Right cardiac atrium (tissue), 5 donors: ENCODE data around the gene PADI6. TPM values are rescaled to one million over a fixed set of nuclear protein-coding genes. Genes with fewer than 3 reads are reported as not detected.
"Not testable (repeated sequence)": the region's sequence is repeated elsewhere in the genome, so short reads cannot be mapped to it uniquely, and the experiment has no call there.

ENCODE experiments used
- ATAC-seq, 2 donors: fragments of 200-7000 bp; cut with Tn5 transposase; one replicate each; pipeline versions ENCODE4 v1.8.0 to v1.9.1; 2020; ENCODE audit warnings: moderate library complexity in 2 of 2, mild to moderate bottlenecking in 1 of 2
- DNase-seq, 3 donors: peaks; one replicate each; pipeline ENCODE4 v3.0.0-alpha.2; 2020
- H3K27ac ChIP-seq: one replicate; pipeline ENCODE4 v1.5.1; 2013; ENCODE audit warnings: mild to moderate bottlenecking, low read length, control low read depth, moderate library complexity
- H3K27me3 ChIP-seq: one replicate; pipeline ENCODE4 v1.6.1; 2013; ENCODE audit not compliant: control insufficient read depth, insufficient read depth
- H3K4me1 ChIP-seq: one replicate; pipeline ENCODE4 v1.6.1; 2013; ENCODE audit warnings: low read length; ENCODE audit not compliant: control insufficient read depth, insufficient read depth
- H3K4me3 ChIP-seq: one replicate; pipeline ENCODE4 v1.5.1; 2013; ENCODE audit warnings: low read length, control low read depth
- H3K9me3 ChIP-seq: one replicate; pipeline ENCODE4 v1.6.1; 2013; ENCODE audit warnings: low read length; ENCODE audit not compliant: control insufficient read depth
- WGBS: extraction: QIAGEN DNeasy Blood & Tissue Kit; methylation state at CpG from one replicate; pipeline ENCODE4 v1.1.7; 2013; 5-methylcytosine and 5-hydroxymethylcytosine counted together
- intact Hi-C, 4 donors: fragments of 100-400 bp; cut with DNase I; formaldehyde crosslinking; loops; one replicate each; pipeline versions ENCODE4 v1.11.0 to v1.14.0; 2022 to 2023
- polyA plus RNA-seq: library from polyadenylated mRNA; stranded (reverse); fragments of 200-250 nt; gene quantifications from one replicate; pipeline ENCODE4 v1.2.3, GENCODE V29; 2013
- total RNA-seq, 4 donors: library from RNA; stranded (reverse); fragmentation: NEBNext Ultra II Directional; extraction: Animal tissue kit (Norgen Biotek cat#: 25700); gene quantifications; one replicate each; pipeline ENCODE4 v1.2.1, GENCODE V29; 2021
- donor health status: healthy with polysubstance abuse.
- donor health status: DM: no; HTN: yes; CAD: no.
- donor health status: DM: no; HTN: no; CAD: no.
- donor health status: DM: no; HTN: yes; CAD: no; lungs with severe emphysema.
- donor health status: DM: yes; HTN: yes; CAD: no.

Gene PADI6
- total and polyA plus RNA-seq, 5 donors: not detected

DNA sequence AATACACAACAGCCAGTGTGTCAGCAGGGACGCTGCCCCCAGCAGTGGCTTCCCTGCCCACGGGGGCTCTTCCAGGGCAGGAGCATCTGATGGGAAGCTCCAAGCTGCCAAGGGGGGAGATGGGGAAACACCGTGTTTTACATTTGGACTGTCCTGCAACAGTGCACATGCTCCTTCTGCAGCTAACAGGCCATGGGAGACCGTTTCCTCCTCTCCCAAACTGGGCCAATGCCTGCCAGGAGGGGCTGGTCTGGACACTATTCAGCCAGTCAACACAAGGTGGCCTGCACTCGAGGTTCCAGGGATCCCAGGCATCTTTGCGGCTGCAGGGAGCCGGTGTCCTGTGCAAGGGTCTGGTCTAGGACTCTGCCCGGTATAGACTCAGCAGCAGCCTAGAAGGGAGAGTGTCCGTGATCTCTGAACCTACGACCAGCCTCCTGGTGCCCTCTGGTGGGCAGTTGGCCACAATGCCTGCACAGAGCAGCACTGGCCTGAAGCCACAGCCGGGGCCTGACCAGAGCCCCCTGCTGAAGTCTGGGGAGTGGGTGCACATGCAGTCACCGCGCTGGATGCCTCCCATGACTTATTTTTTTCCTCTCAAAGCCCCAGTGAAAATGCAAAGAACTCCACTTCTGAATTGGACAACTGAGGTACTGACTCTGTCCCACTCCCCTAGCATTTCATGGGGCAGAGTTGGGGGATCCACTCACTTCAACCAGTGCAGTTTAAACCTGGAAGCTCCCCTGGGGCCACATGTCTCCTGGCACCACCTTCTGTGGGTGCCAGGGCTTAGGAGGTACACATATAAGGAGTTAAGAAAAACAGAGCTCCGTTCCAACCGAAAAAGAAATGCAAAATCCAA lies 34.1 kb downstream of the PADI6 start:
- no peaks in the 10 kb centered on the region for H3K27me3 ChIP-seq
- H3K4me3 ChIP-seq: no peak overlapping the region
- H3K27ac ChIP-seq: no peak overlapping the region
- ATAC-seq (peak; percentile 79 to 83), DNase-seq (peak; percentile 54 to 84 (median 73))
- whole genome bisulfite sequencing: 47% methylated on average over 15 of the region's 15 CpGs
- no peaks in the 10 kb centered on the region for H3K9me3 ChIP-seq
- intact Hi-C loops: loop anchor here in 3 of 4 donors (5.0 to 10.0 kb wide), 3 partner anchors 271 to 281 kb away; no protein-coding TSS in a partner anchor
- no peaks in the 10 kb centered on the region for H3K4me1 ChIP-seq

DNA sequence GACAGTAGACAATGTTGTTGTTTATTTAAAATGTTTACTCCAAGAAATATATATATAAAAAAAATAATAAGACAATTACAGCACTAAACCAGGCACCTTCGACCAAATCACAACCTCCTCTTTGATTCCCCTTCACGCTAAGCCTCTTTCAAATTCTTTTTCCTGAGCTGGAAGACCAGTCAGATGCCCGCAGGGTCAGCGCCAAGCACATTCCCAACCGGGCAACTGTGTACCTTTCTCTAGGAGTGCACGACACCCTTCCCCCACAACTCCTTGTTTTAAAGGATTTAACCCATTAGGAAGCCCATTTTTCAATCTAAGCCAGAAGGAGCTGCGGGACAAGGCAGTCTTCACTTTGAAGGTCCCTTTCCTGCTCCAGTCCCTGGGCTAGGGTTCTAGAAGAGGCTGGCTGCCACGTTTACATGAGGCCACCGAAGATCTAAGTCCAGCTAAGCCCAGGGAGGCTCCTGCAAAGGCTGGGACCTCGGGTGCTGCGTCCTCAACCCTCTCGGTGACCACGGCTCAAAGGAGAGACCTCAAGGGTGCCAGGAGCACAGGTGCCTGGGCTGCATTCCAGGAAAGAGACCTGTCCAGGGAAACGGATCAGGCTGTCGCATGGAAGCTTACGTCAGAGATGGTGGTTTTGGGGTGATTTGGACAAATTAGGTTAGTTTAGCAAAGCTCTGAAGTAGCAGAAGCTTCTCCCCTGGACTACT lies 34.9 kb downstream of the PADI6 start:
- H3K27me3 ChIP-seq, H3K27ac ChIP-seq, H3K9me3 ChIP-seq, H3K4me3 ChIP-seq, ATAC-seq, H3K4me1 ChIP-seq, DNase-seq: not testable (repeated sequence)
- WGBS: 82% methylated on average over 16 of the region's 16 CpGs
- intact Hi-C loops: loop anchor here in 3 of 4 donors (5.0 to 10.0 kb wide), 3 partner anchors 272 to 282 kb away; no protein-coding TSS in a partner anchor

DNA sequence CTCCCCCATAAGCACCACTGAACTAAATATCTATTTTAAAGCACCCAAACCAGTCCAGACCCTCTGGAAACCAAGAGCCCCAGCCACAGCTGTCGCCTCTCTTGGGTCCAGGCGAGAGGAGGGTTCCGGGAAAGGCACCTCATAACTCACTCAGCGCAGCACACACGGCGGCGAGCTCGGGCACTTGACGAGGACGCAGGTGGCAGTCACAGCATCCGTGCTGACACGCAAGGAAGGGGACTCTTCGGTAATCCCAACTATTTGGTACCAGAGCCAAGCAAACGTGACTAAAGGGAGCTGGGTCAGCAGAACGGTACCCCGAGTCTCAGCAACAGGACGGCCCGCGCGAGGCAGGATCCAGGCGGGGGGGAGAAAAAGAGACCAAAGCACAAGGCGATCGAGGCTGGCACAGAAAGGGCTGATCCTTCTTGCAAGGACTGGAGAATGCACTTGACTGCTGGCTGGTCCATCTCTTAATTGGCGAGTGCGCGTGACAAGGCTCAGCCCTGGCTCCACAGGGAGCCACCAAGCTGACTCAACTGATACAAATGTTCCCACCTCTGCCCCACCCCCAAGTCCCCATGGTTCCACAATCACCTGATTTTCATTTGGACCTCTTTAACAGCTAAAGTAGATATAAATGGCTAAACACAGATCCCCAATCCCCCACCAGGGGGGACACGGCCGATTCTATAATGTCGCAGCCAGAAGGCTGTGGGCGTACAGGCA lies 36.0 kb downstream of the PADI6 start:
- intact Hi-C loops: loop anchor here in 3 of 4 donors (5.0 to 10.0 kb wide), 3 partner anchors 273 to 283 kb away; no protein-coding TSS in a partner anchor
- not testable (repeated sequence) for H3K9me3 ChIP-seq, H3K4me3 ChIP-seq, DNase-seq, H3K4me1 ChIP-seq, H3K27ac ChIP-seq, H3K27me3 ChIP-seq, ATAC-seq
- 93% methylated on average over 30 of the region's 30 CpGs for WGBS

DNA sequence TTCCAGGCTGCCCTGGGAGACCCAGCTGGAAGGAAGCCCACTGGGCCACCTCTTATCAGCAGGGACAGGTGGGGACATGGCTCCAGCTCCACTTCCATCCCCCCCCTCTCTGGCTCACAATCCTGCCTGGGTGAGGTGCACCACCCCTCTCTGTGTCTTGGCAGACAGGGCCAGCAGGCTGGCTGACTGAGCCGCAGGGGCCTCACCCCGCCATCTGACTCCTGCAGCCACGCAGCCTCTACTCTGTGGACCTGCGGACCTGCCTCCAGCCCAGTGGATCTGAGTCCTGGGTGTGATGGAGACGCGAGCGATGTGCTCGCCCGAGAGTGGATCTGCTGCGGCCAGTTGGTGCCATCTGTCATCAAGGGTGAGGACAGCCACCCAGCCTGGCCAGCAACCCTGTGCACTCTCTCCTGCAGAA lies 37.4 kb downstream of the PADI6 start:
- no peak overlapping the region for H3K27ac ChIP-seq
- intact Hi-C loops: loop anchor here in 3 of 4 donors (5.0 to 10.0 kb wide), 3 partner anchors 275 to 285 kb away; no protein-coding TSS in a partner anchor
- WGBS: 77% methylated on average over 10 of the region's 10 CpGs
- H3K4me3 ChIP-seq: no peak overlapping the region
- H3K27me3 ChIP-seq: no peaks in the 10 kb centered on the region
- H3K4me1 ChIP-seq: no peaks in the 10 kb centered on the region
- no peaks in the 10 kb centered on the region for H3K9me3 ChIP-seq
- DNase-seq (peak in 1 of 3 donors; percentile 55), ATAC-seq (peak; percentile 20 to 25)

DNA sequence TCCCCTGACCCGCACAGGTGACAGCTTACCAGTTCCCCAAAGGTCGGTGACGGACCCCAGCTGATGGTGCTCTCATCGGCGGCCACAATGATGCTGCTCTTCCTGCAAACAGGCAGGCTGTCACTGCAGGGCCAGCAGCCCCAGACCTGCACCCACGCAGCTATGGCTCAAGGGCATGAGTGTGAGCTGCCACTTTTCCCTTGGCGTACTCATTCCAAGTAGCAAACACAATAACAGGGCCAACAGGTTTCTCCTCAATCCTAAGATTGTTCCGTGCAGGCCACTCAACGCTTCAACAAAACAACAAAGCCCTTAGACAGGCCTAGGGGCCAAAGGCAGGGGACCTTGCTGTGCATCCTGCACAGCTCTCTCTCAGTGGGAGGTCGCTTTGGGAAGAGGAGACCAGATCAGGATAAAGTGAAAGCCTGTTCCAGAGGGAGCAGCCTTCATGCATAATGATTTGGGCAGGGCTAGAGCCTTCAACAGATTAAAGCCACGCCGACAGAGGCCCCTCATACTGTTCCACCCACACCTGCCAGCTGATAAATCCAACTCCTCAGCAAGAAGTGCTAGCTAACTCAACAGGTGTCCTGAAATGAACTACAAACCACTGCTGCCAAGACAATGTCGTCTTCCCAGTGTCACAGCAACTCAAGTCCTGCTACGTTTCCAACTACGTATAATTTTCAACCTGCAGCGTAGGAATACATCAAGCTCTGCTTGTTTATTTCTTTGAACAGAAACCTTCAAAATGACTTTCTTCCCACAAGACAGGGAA lies 40.3 kb downstream of the PADI6 start:
- Histone ChIP-seq H3K27ac (no peak overlapping the region), H3K27me3 (no peaks in the 10 kb centered on the region), H3K4me3 (no peak overlapping the region), H3K4me1 (no peaks in the 10 kb centered on the region), H3K9me3 (no peaks in the 10 kb centered on the region)
- peak in 1 of 3 donors; percentile 17 for DNase-seq
- no peak for ATAC-seq
- 84% methylated on average over 16 of the region's 16 CpGs for WGBS
- intact Hi-C loops: no loop called here

DNA sequence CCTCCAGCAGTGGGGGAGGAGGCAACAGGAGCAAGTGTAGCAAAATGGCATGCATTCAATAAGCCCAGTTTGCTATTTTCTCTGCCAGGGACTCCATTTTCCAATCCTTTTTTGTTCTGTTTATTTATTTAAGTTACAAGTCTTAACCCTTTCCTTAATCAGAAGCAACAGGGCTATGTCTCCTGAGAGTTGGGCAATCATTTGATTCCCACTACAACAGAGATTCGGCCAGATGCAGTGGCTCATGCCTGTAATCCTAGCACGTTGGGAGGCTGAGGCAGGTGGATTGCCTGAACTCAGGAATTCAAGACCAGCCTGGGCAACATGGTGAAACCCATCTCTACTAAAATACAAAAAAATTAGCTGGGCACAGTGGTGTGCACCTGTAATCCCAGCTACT lies 42.0 kb downstream of the PADI6 start:
- no peak for ATAC-seq
- no peak overlapping the region for H3K27ac ChIP-seq
- 79% methylated on average over 2 of the region's 2 CpGs for WGBS
- no peaks in the 10 kb centered on the region for H3K9me3 ChIP-seq
- peak in 1 of 3 donors; percentile 1 for DNase-seq
- H3K4me3 ChIP-seq: no peak overlapping the region
- no peaks in the 10 kb centered on the region for H3K27me3 ChIP-seq
- no peaks in the 10 kb centered on the region for H3K4me1 ChIP-seq
- intact Hi-C loops: no loop called here

DNA sequence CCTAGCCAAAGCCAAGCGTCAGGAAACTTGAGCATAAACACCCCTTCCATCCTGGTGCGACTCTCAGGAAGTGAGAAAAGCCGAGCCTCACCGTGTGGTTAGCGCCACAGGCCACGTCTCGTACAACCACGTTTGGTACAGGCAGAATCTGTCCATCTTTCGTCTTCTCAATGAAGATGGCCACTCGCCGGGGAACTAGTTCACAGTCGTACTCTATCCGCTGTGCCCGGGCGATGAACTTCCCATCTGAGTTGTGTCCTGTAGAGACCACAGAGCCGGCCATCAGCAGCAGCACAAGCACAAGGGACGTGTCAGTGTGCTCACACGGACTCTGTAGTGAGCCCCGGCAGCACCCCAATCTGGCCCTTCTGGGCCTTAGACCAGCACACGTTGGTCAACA lies 44.4 kb downstream of the PADI6 start:
- intact Hi-C loops: no loop called here
- ATAC-seq (no peak), DNase-seq (peak in 1 of 3 donors; percentile 13)
- Histone ChIP-seq H3K4me3 (no peak overlapping the region), H3K9me3 (no peaks in the 10 kb centered on the region), H3K27me3 (no peaks in the 10 kb centered on the region), H3K4me1 (no peaks in the 10 kb centered on the region), H3K27ac (no peak overlapping the region)
- 92% methylated on average over 20 of the region's 20 CpGs for WGBS

DNA sequence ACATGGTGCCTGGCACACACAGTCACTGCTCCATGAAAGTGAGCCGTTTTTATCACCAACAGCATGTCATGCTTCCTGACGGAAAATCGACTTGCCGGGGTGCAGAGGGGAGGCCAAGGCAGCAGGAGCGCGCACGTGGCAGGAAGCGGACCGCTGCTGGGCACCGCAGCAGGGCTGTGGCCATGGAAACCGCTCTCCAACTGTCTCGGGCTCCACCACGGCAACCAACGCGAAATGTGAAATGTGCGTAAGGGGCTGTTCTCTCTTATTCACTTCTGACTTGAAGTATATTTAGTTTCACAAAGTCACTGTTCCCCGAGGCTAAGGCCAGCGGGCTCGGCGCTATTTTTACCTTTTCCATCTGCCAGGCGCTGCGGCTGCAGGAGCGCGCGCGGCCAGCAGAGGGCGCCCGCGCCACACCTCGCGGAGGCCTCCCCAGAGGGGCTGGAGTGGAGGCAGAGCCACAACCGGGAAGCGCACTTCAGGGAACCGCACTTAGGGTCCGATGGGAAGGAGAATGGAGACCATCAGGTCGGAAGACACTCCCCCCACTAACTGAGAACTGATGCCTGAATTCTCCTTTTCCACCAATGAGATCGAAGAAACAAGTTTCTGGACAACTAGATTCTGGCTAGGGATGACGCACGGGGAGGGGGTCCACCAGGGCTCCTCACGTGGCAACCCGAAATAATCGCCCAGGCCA lies 47.8 kb downstream of the PADI6 start:
- Histone ChIP-seq H3K4me1 (no peaks in the 10 kb centered on the region), H3K27me3 (no peaks in the 10 kb centered on the region), H3K27ac (no peak overlapping the region), H3K4me3 (no peak overlapping the region), H3K9me3 (no peaks in the 10 kb centered on the region)
- DNase-seq: peak; percentile 72 to 91 (median 91)
- peak; percentile 81 to 85 for ATAC-seq
- intact Hi-C loops: loop anchor here in 3 of 4 donors (10.0 kb wide), 2 partner anchors 55 to 65 kb away; no protein-coding TSS in a partner anchor
- WGBS: 30% methylated on average over 42 of the region's 42 CpGs

DNA sequence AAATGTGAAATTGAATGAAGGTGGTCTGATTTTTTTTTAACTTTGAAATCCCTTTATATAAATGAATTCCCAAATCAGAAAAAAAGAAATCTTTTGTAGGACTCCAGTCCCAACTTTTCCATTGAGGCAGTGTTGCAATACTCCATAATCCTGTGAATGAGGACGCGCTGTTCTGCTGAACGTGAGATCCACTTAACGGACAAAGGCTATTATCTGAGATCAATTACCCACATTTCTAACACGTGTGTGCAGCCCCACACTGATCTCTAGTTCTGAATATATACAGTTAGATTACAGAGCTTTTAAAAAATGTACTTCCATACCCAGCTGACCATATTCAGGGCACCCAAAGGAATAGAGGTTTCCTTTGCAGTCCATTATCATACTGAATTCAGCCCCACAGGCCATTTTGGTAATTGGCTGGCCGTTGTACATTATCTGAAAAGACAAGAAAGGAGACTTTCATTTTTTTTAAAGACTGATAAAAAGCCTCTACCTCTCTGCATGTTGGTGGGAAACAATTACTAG lies 48.5 kb downstream of the PADI6 start:
- no peak for ATAC-seq
- Histone ChIP-seq H3K27me3 (no peaks in the 10 kb centered on the region), H3K4me3 (no peak overlapping the region), H3K27ac (no peak overlapping the region), H3K4me1 (no peaks in the 10 kb centered on the region), H3K9me3 (no peaks in the 10 kb centered on the region)
- 84% methylated on average over 6 of the region's 6 CpGs for WGBS
- peak in 1 of 3 donors; percentile 6 for DNase-seq
- intact Hi-C loops: loop anchor here in 3 of 4 donors (10.0 kb wide), 2 partner anchors 54 to 64 kb away; no protein-coding TSS in a partner anchor
